Putamen (tissue), 1 donor: ENCODE measurements around the gene CZIB.
"Not testable (repeated sequence)": the region's sequence is repeated elsewhere in the genome, so short reads cannot be mapped to it uniquely, and the experiment has no call there.

Source experiments
- DNase-seq: peaks from one replicate; pipeline ENCODE4 v3.0.0-alpha.2; 2016; ENCODE audit warnings: low spot score

Gene CZIB

DNA sequence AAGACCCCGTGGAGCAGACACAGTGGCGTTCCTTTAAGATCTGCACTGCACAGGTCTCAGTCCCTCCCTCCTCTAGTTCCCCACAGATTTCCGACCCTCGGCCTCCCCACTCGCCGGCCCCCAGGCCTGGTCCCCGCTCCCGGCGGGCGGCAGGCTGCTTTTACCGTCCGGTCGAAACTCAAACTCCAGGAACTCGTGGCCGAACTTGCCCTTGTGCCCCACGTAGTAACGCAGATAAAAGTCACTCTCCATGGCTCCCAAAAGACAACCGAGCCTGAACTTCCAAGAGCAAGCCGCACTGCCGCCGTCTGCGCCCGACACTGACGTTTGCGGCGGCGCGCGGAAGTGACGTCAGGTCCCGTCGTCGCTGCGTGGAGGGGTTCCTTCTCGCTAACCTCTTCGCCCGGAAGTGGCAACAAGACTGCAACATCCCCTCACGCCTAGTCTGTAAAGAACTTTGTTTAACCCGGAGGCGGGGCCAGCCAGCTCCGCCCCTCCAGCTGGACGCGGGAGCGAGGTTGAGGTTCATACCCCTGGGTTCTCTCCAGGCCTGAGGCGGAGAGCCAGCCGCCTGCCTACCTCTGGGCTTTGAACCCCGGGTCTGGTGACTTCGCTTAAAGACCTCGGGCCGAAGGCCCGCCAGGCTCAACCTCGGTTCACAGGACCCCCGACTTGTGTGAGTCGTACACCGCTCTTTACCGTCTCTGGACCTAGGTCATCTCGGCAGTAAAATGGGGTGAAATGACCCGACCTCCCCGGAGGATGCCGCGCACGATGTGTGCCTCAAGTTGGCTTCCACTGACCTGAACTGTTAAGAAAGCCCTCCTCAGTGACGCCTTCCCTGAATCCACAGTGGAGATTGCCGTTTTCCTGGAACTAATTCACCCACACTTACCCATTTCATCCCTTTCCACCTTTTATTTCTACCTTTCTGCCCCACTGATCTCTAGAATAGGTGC, 18.0 kb upstream of the CZIB start, which contains the start of gene MAGOH:
Gene MAGOH (minus strand): TSS at position 322 of the 959 bp plus-strand sequence. CDS start 70 bp downstream, at position 252.
- peak; percentile 94 for DNase-seq

GRCh38 chr1:53237638-53238037, 17.2 kb upstream of the CZIB start:
- no peak for DNase-seq

- DNase-seq = no peak
Measured at GRCh38 chr1:53220962-53221286, 490 bp upstream of the CZIB start.

DNA sequence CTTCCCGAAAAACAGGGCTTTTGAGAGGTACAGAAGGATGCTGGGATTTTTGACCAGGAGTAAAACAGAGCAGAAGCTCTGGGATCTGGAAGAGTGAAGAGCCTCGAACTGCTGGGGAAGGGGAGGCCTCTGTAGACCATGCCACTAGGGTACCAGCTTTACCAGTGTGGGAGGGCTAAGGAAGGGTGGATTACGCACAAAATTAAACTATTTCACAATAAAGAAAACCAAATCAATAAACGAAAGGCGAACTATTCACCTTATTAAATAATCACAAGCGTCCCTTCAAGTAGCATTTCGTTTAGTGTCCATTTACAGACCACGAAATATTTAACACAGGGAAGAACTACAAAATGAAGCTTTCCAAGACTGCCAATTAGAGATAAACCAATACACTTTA, 723 bp downstream of the CZIB start:
- no peak for DNase-seq

DNA sequence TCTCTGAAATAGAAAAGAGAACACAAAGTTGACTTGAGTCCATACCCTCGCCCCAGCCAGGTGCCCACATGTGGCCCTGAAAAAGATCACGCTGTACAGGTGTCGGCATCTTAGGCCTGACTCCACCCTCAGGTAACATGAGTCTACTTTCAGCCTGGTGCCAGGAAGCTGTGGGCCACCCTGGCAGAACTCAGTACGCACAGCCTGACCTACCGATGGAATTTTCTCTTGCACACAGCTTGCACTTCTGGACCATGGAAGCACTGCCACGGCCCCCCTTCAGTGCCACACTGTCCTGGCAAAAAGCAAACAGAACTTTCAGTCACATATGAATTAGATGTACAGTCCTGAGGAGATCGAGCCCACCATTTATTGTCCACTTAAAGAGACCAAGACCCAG, 2.2 kb downstream of the CZIB start:
- DNase-seq = no peak

GRCh38 chr1:53214376-53214940, 6.0 kb downstream of the CZIB start:
- DNase-seq = no peak

GRCh38 chr1:53210954-53211353, 9.5 kb downstream of the CZIB start:
- no peak for DNase-seq

DNA sequence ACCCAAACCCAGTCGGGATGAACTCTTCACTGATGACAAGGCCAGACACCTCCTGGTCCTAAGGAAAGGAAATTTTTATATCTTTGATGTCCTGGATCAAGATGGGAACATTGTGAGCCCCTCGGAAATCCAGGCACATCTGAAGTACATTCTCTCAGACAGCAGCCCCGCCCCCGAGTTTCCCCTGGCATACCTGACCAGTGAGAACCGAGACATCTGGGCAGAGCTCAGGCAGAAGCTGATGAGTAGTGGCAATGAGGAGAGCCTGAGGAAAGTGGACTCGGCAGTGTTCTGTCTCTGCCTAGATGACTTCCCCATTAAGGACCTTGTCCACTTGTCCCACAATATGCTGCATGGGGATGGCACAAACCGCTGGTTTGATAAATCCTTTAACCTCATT, 10.1 kb downstream of the CZIB start:
- DNase-seq = no peak

DNA sequence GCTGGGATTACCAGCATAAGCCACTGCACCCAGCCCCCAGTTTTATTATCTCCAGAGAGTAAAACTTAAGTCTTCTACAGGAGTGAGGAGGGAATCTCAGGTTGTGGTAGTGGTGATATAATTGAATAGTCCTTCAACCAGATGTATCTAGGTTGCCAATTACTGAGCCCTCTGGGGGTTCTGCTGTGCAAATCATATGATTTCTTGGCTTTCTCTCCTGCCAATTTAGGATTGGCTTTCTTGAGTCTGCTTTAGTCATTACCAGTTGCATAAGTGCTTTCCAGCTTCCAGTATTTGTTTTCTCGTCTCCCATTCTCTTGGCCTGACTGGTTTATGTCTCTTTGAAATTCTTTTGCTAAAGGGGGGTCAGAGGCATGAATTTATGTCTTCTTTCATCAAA, 12.7 kb downstream of the CZIB start:
- DNase-seq = no peak

- DNase-seq = no peak
Measured at GRCh38 chr1:53206735-53207379, 13.6 kb downstream of the CZIB start.

GRCh38 chr1:53206083-53206685, 14.2 kb downstream of the CZIB start:
- DNase-seq = not testable (repeated sequence)

GRCh38 chr1:53205496-53205895, 14.9 kb downstream of the CZIB start:
- DNase-seq = not testable (repeated sequence)

- no peak for DNase-seq
Measured at GRCh38 chr1:53203466-53203865, 17.0 kb downstream of the CZIB start.

DNA sequence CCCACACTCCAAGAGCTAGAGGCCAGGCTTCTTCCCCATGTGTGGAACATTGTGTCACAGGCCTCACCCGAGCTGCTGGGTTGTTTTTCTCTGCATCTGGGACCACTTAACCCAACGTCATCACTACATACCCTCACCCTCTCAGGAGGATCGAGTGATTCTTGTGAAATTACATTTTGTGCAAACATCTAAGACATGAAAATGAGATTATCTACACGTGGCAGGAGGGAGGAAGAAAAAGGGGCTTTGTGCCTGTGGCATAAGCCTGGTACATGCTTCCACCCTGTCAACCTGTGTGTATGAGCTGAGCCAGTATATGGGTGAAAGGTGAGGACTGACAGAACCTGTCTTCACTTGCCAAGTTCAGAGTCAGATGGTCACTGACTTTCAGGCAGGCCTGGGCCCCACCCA, 22.2 kb downstream of the CZIB start:
- no peak for DNase-seq

DNA sequence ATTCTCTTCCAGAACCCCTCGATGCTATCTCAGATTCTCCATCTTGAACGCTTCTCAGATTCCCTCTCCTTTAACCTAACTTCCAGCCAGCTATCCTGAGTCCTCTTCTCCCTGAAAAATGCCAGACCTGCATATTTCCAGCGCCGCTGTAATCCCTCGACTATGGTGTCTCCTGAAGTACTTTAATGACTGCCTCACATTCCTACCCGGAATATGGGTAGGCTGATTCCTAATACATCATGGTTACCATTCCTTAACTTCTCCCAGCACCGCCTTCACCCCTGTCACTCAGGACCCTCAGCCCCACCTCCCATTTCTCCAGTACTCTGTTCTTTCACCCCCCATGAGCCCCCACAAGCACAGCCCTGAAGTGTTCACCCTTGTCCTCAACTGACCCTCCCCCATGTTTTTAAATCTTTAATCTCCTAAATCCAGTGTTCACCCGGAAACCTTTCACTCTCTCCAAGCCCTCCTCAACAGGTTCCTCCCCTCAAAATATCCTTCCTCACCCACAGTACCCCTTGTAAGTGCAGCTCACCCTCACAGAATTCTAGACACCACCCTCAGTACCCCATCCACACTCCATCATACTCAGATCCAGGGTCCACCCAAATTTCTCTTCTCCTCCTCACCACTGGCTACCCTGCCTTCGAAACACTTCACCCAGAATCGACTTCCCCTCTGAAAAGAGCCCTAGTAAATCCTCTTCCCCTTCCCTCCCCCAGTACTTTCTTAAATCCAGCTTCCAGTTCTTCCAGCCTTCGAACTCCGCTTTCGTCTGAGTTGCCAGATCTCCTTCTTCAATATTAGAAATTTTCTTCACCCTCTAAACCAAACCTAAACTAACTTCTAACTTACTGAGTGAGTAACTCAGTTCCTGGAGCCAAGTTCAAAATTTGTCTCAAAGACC, 22.9 kb downstream of the CZIB start:
- no peak for DNase-seq

DNA sequence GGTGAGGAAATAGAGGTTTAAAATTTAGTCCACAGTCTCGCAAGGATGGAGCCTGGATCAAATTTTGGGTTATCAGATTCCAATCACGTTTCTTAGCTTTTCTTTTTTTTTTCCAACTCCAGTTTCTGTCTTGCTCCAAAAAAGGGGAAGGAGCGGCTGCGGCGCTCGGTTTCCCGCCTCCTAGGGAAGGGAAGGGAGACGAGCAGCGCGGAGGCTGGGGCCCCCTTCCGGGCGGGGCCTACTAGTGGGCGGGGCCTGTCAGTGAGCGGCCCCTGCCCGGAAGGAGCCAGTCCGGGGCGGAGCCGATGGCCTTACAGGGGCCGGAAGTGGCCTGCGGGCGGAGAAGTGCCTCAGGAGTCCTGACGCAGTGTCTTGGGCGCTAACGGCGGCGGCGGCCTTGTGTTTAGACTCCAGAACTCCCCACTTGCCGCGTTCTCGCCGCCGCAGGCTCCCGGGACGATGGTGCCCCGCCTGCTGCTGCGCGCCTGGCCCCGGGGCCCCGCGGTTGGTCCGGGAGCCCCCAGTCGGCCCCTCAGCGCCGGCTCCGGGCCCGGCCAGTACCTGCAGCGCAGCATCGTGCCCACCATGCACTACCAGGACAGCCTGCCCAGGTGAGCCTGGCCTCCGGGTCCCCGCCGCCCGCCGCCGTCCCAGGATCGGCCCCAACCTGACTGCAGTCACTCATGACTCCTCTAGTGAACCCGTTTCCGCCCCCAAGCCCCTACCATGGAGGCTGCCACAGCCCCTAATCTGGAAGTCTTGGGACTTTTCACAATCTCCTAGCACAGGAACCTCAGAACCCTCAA, 23.7 kb downstream of the CZIB start, which contains the start of gene CPT2:
Gene CPT2 (plus strand): TSS at position 340 of the 806 bp plus-strand sequence. CDS start 120 bp downstream, at position 460.
- DNase-seq = peak; percentile 92

- no peak for DNase-seq
Measured at GRCh38 chr1:53196017-53196484, 24.4 kb downstream of the CZIB start.

- DNase-seq = no peak
Measured at GRCh38 chr1:53195246-53196016, 25.0 kb downstream of the CZIB start.

GRCh38 chr1:53190210-53190611, 30.2 kb downstream of the CZIB start:
- DNase-seq = no peak

GRCh38 chr1:53189061-53189460, 31.4 kb downstream of the CZIB start:
- no peak for DNase-seq
